IMR-90 (cell line): ENCODE results near the gene FZD4. TPM values are rescaled to one million over a fixed set of nuclear protein-coding genes. Genes with fewer than 3 reads are reported as not detected.

Experiments used
- ATAC-seq: fragments of 200-7000 bp; cut with Tn5 transposase; 2 replicates; pipeline ENCODE4 v1.9.1; 2020; ENCODE audit warnings: low read depth, mild to moderate bottlenecking, moderate library complexity
- BruUV-seq: library from RNA; stranded (reverse); fragments of 400-500 nt; replicated peaks from 2 replicates; lab custom pipeline; 2021; lab: Mats Ljungman, UMichigan
- CTCF ChIA-PET: fragments of 300-600 bp; formaldehyde crosslinking; extraction: SDS; loops from one replicate; lab custom pipeline; 2021; ENCODE audit warnings: antibody characterized with exemption; lab: Yijun Ruan, JAX
- POLR2A ChIA-PET: fragments of 300-600 bp; sonication (Branson Sonifier 250); formaldehyde crosslinking; loops from one replicate; lab custom pipeline; 2022; ENCODE audit warnings: antibody characterized with exemption; ENCODE audit not compliant: unreplicated experiment; lab: Charles Lee
- DNase-seq: peaks from one replicate; pipeline ENCODE4 v3.0.0; 2013
- H2AFZ ChIP-seq: replicated peaks from 2 replicates; pipeline ENCODE3; 2013; ENCODE audit warnings: low read length, mild to moderate bottlenecking; ENCODE audit not compliant: poor library complexity
- H2AK5ac ChIP-seq: 2 replicates; pipeline ENCODE4 v1.6.1; 2013; ENCODE audit warnings: low read depth, low read length, inconsistent platforms
- H2AK9ac ChIP-seq: replicated peaks from 2 replicates; pipeline ENCODE3; 2013; ENCODE audit warnings: mild to moderate bottlenecking, low read depth, low read length, moderate library complexity; ENCODE audit not compliant: poor library complexity
- H2BK120ac ChIP-seq: 2 replicates; pipeline ENCODE4 v1.6.1; 2013; ENCODE audit warnings: low read depth, low read length, inconsistent platforms
- H2BK15ac ChIP-seq: 3 replicates; pipeline ENCODE4 v1.6.1; 2013; ENCODE audit warnings: low read depth, low read length, inconsistent platforms
- H2BK20ac ChIP-seq: 2 replicates; pipeline ENCODE4 v1.6.1; 2013; ENCODE audit warnings: low read depth, mild to moderate bottlenecking, inconsistent platforms, low read length, moderate library complexity
- H2BK5ac ChIP-seq: 2 replicates; pipeline ENCODE4 v1.6.1; 2013; ENCODE audit warnings: mild to moderate bottlenecking, low read depth, low read length, inconsistent platforms; ENCODE audit not compliant: poor library complexity, severe bottlenecking
- H3K14ac ChIP-seq: replicated peaks from 2 replicates; pipeline ENCODE4 v1.6.1; 2013; ENCODE audit warnings: low read depth, low read length, inconsistent platforms
- H3K18ac ChIP-seq: 2 replicates; pipeline ENCODE4 v1.6.1; 2013; ENCODE audit warnings: low read depth, low read length, control low read depth
- H3K23ac ChIP-seq: 2 replicates; pipeline ENCODE4 v1.6.1; 2013; ENCODE audit warnings: low read depth, low read length, inconsistent platforms
- H3K27ac ChIP-seq: 2 replicates; pipeline ENCODE4 v1.5.1; 2013; ENCODE audit warnings: mild to moderate bottlenecking, control low read depth, low read length; ENCODE audit not compliant: insufficient read depth
- H3K27me3 ChIP-seq: 2 replicates; pipeline ENCODE4 v1.6.1; 2013; ENCODE audit warnings: low read length; ENCODE audit not compliant: control insufficient read depth, insufficient read depth
- H3K36me3 ChIP-seq: 2 replicates; pipeline ENCODE4 v1.6.1; 2013; ENCODE audit warnings: low read length, mixed read lengths; ENCODE audit not compliant: control insufficient read depth, insufficient read depth
- H3K4ac ChIP-seq: 2 replicates; pipeline ENCODE4 v1.6.1; 2013; ENCODE audit warnings: low read depth, low read length, inconsistent platforms
- H3K4me1 ChIP-seq: 2 replicates; pipeline ENCODE4 v1.6.1; 2013; ENCODE audit warnings: low read length, mixed read lengths; ENCODE audit not compliant: control insufficient read depth, insufficient read depth
- H3K4me2 ChIP-seq: 2 replicates; pipeline ENCODE4 v1.6.1; 2013; ENCODE audit warnings: low read depth, mild to moderate bottlenecking, control low read depth, low read length, moderate library complexity
- H3K4me3 ChIP-seq: 2 replicates; pipeline ENCODE4 v1.5.1; 2013; ENCODE audit warnings: low read depth, mild to moderate bottlenecking, control low read depth, low read length, moderate library complexity; ENCODE audit not compliant: insufficient read depth
- H3K56ac ChIP-seq: 2 replicates; pipeline ENCODE4 v1.6.1; 2013; ENCODE audit warnings: low read length, inconsistent platforms; ENCODE audit not compliant: insufficient read depth; ENCODE audit errors: extremely low read depth
- H3K79me1 ChIP-seq, 2 experiments: 2 replicates each; pipeline ENCODE4 v1.6.1; 2013; ENCODE audit warnings: low read length in 2 of 2, inconsistent platforms in 1 of 2, low read depth in 1 of 2
- H3K9ac ChIP-seq: 2 replicates; pipeline ENCODE4 v1.6.1; 2013; ENCODE audit warnings: low read depth, low read length, control low read depth
- H3K9me1 ChIP-seq: 2 replicates; pipeline ENCODE4 v1.6.1; 2013; ENCODE audit warnings: low read length, inconsistent platforms; ENCODE audit not compliant: insufficient read depth
- H3K9me3 ChIP-seq: 2 replicates; pipeline ENCODE4 v1.6.1; 2013; ENCODE audit warnings: low read length; ENCODE audit not compliant: control insufficient read depth, insufficient read depth
- H4K20me1 ChIP-seq: 2 replicates; pipeline ENCODE4 v1.6.1; 2013; ENCODE audit warnings: low read length, inconsistent platforms; ENCODE audit not compliant: insufficient read depth
- H4K5ac ChIP-seq: 2 replicates; pipeline ENCODE4 v1.6.1; 2013; ENCODE audit warnings: mild to moderate bottlenecking, low read depth, low read length, control low read depth
- H4K8ac ChIP-seq, 2 experiments: 2 replicates each; pipeline ENCODE4 v1.6.1; 2013; ENCODE audit warnings: low read depth in 2 of 2, low read length in 2 of 2, control low read depth in 1 of 2, inconsistent platforms in 1 of 2
- H4K91ac ChIP-seq: 2 replicates; pipeline ENCODE4 v1.6.1; 2013; ENCODE audit warnings: low read depth, low read length, inconsistent platforms; ENCODE audit not compliant: insufficient read depth
- BHLHE40 ChIP-seq: fragments of 150-350 bp; IDR thresholded peaks from 2 replicates; pipeline ENCODE4 v1.6.1; 2016; ENCODE audit warnings: mild to moderate bottlenecking, low read depth, low read length
- CEBPB ChIP-seq: IDR thresholded peaks from 2 replicates; pipeline ENCODE4 v1.6.1; 2012; ENCODE audit warnings: low read depth, low read length, improper control_type of control experiment
- CHD1 ChIP-seq: IDR thresholded peaks from 2 replicates; pipeline ENCODE4 v1.6.1; 2012; ENCODE audit warnings: low read depth, low read length, improper control_type of control experiment
- ELK1 ChIP-seq: fragments of 150-350 bp; IDR thresholded peaks from 2 replicates; pipeline ENCODE4 v1.6.1; 2016; ENCODE audit warnings: low read depth, mild to moderate bottlenecking, low read length, moderate library complexity, borderline replicate concordance
- MAFK ChIP-seq: IDR thresholded peaks from 2 replicates; pipeline ENCODE4 v1.6.1; 2012; ENCODE audit warnings: low read depth, low read length, improper control_type of control experiment
- MXI1 ChIP-seq: IDR thresholded peaks from 2 replicates; pipeline ENCODE4 v1.6.1; 2012; ENCODE audit warnings: low read depth, mild to moderate bottlenecking, low read length, moderate library complexity, borderline replicate concordance
- RAD21 ChIP-seq: IDR thresholded peaks from 2 replicates; pipeline ENCODE4 v1.6.1; 2012; ENCODE audit warnings: low read length, improper control_type of control experiment
- RFX5 ChIP-seq: IDR thresholded peaks from 2 replicates; pipeline ENCODE4 v1.8.0; 2012; ENCODE audit warnings: low read depth, mild to moderate bottlenecking, low read length, moderate library complexity
- SMC3 ChIP-seq: fragments of 150-350 bp; IDR thresholded peaks from 2 replicates; pipeline ENCODE4 v1.6.1; 2016; ENCODE audit warnings: low read depth, mild to moderate bottlenecking, antibody characterized with exemption, low read length, moderate library complexity
- WGBS, 2 experiments: methylation state at CpG; one replicate each; pipeline versions ENCODE4 v1.1.5 to v1.1.7; 2013; ENCODE audit warnings: missing lambda C conversion rate in 2 of 2; ENCODE audit not compliant: insufficient read length in 1 of 2; ENCODE audit errors: extremely low coverage in 2 of 2; 5-methylcytosine and 5-hydroxymethylcytosine counted together
- dilution Hi-C: fragments of 300-500 bp; cut with HindIII; formaldehyde crosslinking; loops from one replicate; pipeline ENCODE4 v1.14.3; 2018; ENCODE audit warnings: low sequenced_read_pairs; ENCODE audit not compliant: unreplicated experiment
- in situ Hi-C: fragments of 300-500 bp; cut with MboI; formaldehyde crosslinking; loops from 3 replicates; pipeline ENCODE4 v1.14.3; 2019; ENCODE audit warnings: low sequenced_read_pairs, inconsistent platforms, mixed read lengths
- intact Hi-C: fragments of 100-400 bp; cut with micrococcal nuclease; formaldehyde crosslinking; loops from 2 replicates; pipeline ENCODE4 v1.10.0; 2022
- polyA plus RNA-seq, 3 experiments: library from polyadenylated mRNA; depleted of rRNA; stranded (reverse); fragments of >200 nt; gene quantifications; 2 replicates each; pipeline ENCODE4 v1.2.3, GENCODE V29; 2012; ENCODE audit warnings: low replicate concordance in 1 of 3
- total RNA-seq: library from RNA; depleted of rRNA; stranded (reverse); fragments of >200 nt; gene quantifications from 2 replicates; pipeline ENCODE4 v1.2.3, GENCODE V29; 2012

Gene FZD4
- total and polyA plus RNA-seq, 2 of the 4 experiments (the other 2 are of a cell fraction), result 3.7 to 7.7 TPM

- DNase-seq, result peak; percentile 79
- BruUV-seq, result no TSS peak
These were observed 35.3 kb upstream of the FZD4 start for GRCh38 chr11:86990515-86990914.

More at GRCh38 chr11:86990515-86990914, 35.3 kb upstream of the FZD4 start:
- H4K5ac ChIP-seq, result no peak overlapping the region
- WGBS, 2 experiments, result no CpG with 5 or more reads among the region's 3 CpGs
- ChIA-PET POLR2A (no interaction called here), CTCF (no interaction called here)
- no peaks in the 10 kb centered on the region for H3K9me3 ChIP-seq
- no peak overlapping the region for H3K9ac ChIP-seq
- no peaks in the 10 kb centered on the region for H4K20me1 ChIP-seq
- no peak overlapping the region for H2AFZ ChIP-seq
- H3K4me3 ChIP-seq, result no peak overlapping the region
- ATAC-seq, result peak; percentile 76
- no peak overlapping the region for H3K27ac ChIP-seq
- H2AK5ac ChIP-seq, result no peak overlapping the region
- H3K79me1 ChIP-seq, result no peaks in the 10 kb centered on the region
- no peak overlapping the region for H3K23ac ChIP-seq
- no peaks in the 10 kb centered on the region; the same call in 1 of the 2 replicates for H3K27me3 ChIP-seq
- no peak overlapping the region for H2BK120ac ChIP-seq
- peaks cover 6% of the 10 kb centered on the region for H3K4me1 ChIP-seq
- TF ChIP-seq BHLHE40, result no peak
- TF ChIP-seq CEBPB, result peak; percentile 66
- no peak for TF ChIP-seq RFX5
- TF ChIP-seq CHD1, result no peak
- TF ChIP-seq RAD21, result no peak
- no peak for TF ChIP-seq MAFK
- no peak for TF ChIP-seq MXI1
- TF ChIP-seq SMC3, result no peak
- TF ChIP-seq ELK1, result no peak
- dilution Hi-C loops (no loop called here), intact Hi-C loops (no loop called here), in situ Hi-C loops (no loop called here)
- no peak overlapping the region for H3K4me2 ChIP-seq
- H2AK9ac ChIP-seq, result no peak overlapping the region
- H3K4ac ChIP-seq, result no peak overlapping the region
- H2BK15ac ChIP-seq, result no peak overlapping the region
- H2BK20ac ChIP-seq, result no peak overlapping the region
- no peak overlapping the region for H3K18ac ChIP-seq
- H4K8ac ChIP-seq, result no peak overlapping the region
- no peak overlapping the region for H4K91ac ChIP-seq
- no peaks in the 10 kb centered on the region for H3K9me1 ChIP-seq
- no peak overlapping the region for H3K56ac ChIP-seq
- H3K36me3 ChIP-seq, result no peaks in the 10 kb centered on the region
- no peak overlapping the region for H3K14ac ChIP-seq
- H2BK5ac ChIP-seq, result no peak overlapping the region
